Breast epithelium (tissue), 3 donors: ENCODE results near the gene POFUT1.

Experiments
- POLR2AphosphoS5 ChIP-seq, 3 donors: sonication (generic); formaldehyde crosslinking; IDR thresholded peaks; one replicate each; pipeline ENCODE4 v1.6.1; 2017; ENCODE audit warnings: antibody characterized with exemption in 3 of 3
- TF ChIP-seq, protein P1 (sequence below), 3 donors: fragments of 450-650 bp; IDR thresholded peaks; one replicate each; pipeline ENCODE4 v1.5.1; 2016 to 2017; ENCODE audit warnings: antibody characterized with exemption in 3 of 3, mild to moderate bottlenecking in 3 of 3, moderate library complexity in 3 of 3

DNA sequence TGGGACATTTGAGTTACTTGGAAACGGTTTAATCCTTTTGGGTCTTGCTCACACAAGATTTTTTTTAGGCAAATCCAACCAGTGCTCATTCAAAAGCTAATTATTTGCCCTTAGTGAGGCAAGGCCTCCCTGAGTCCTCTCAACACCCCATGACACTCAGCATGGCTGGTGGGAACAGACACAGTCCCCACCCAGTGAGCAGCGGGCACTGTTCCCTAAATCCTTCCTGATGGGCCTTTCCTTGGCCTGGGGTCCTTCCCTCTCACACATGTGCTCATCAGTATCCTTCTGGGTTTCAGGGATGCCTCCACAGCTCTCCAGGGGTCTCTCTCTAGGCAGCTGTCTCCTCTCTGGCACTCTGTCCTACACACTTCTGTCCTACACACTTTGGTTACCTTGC lies 28.2 kb upstream of the POFUT1 start:
- TF ChIP-seq, protein P1, sequence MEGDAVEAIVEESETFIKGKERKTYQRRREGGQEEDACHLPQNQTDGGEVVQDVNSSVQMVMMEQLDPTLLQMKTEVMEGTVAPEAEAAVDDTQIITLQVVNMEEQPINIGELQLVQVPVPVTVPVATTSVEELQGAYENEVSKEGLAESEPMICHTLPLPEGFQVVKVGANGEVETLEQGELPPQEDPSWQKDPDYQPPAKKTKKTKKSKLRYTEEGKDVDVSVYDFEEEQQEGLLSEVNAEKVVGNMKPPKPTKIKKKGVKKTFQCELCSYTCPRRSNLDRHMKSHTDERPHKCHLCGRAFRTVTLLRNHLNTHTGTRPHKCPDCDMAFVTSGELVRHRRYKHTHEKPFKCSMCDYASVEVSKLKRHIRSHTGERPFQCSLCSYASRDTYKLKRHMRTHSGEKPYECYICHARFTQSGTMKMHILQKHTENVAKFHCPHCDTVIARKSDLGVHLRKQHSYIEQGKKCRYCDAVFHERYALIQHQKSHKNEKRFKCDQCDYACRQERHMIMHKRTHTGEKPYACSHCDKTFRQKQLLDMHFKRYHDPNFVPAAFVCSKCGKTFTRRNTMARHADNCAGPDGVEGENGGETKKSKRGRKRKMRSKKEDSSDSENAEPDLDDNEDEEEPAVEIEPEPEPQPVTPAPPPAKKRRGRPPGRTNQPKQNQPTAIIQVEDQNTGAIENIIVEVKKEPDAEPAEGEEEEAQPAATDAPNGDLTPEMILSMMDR (IDR thresholded peaks at IDR 0.05): no peak
- no peak for TF ChIP-seq POLR2AphosphoS5 (IDR thresholded peaks at IDR 0.05)
